Smooth muscle cell (in vitro differentiated cells): ENCODE data around the gene CBFA2T3. TPM values are rescaled to one million over a fixed set of nuclear protein-coding genes. Genes with fewer than 3 reads are reported as not detected.

Source experiments
- DNase-seq: peaks from one replicate; lab custom pipeline; 2025; ENCODE audit not compliant: unreplicated experiment; lab: John Stamatoyannopoulos, UW
- H2AFZ ChIP-seq: fragments of 200-600 bp; sonication (generic); 2 replicates; pipeline ENCODE4 v1.6.0; 2016; ENCODE audit warnings: antibody characterized with exemption, low read depth, mild to moderate bottlenecking
- H3F3A ChIP-seq: fragments of 200-600 bp; sonication (generic); 2 replicates; pipeline ENCODE4 v1.6.0; 2017; ENCODE audit warnings: antibody characterized with exemption, low read depth
- H3K27ac ChIP-seq: fragments of 200-600 bp; sonication (generic); 2 replicates; pipeline ENCODE4 v1.5.1; 2016; ENCODE audit warnings: low read depth, mild to moderate bottlenecking
- H3K27me3 ChIP-seq: fragments of 200-600 bp; sonication (generic); 2 replicates; pipeline ENCODE4 v1.6.1; 2016; ENCODE audit warnings: low read depth, mild to moderate bottlenecking
- H3K36me3 ChIP-seq: fragments of 200-600 bp; sonication (generic); 2 replicates; pipeline ENCODE4 v1.5.1; 2016; ENCODE audit warnings: low read depth
- H3K4me1 ChIP-seq: fragments of 200-600 bp; sonication (generic); 2 replicates; pipeline ENCODE4 v1.5.1; 2016; ENCODE audit warnings: low read depth
- H3K4me2 ChIP-seq: fragments of 200-600 bp; sonication (generic); 2 replicates; pipeline ENCODE4 v1.6.0; 2016; ENCODE audit warnings: mild to moderate bottlenecking
- H3K4me3 ChIP-seq: fragments of 200-600 bp; sonication (generic); 2 replicates; pipeline ENCODE4 v1.5.1; 2016; ENCODE audit warnings: mild to moderate bottlenecking
- H3K79me2 ChIP-seq: fragments of 200-600 bp; sonication (generic); 2 replicates; pipeline ENCODE4 v1.6.0; 2016; ENCODE audit warnings: low read depth, mild to moderate bottlenecking
- H3K9ac ChIP-seq: fragments of 200-600 bp; sonication (generic); 2 replicates; pipeline ENCODE4 v1.6.0; 2016; ENCODE audit warnings: low read depth
- H3K9me3 ChIP-seq: fragments of 200-600 bp; sonication (generic); replicated peaks from 2 replicates; pipeline ENCODE4 v1.5.1; 2016; ENCODE audit warnings: low read depth
- H4K20me1 ChIP-seq: fragments of 200-600 bp; sonication (generic); 2 replicates; pipeline ENCODE4 v1.6.0; 2016; ENCODE audit warnings: low read depth
- CTCF ChIP-seq: fragments of 200-600 bp; sonication (generic); IDR thresholded peaks from 2 replicates; pipeline ENCODE4 v1.5.1; 2017; ENCODE audit warnings: borderline replicate concordance, mild to moderate bottlenecking, antibody characterized with exemption; ENCODE audit not compliant: insufficient read depth, poor library complexity, severe bottlenecking
- WGBS: methylation state at CpG from one replicate; pipeline ENCODE4 v1.1.7; 2016; ENCODE audit warnings: low lambda C conversion rate; 5-methylcytosine and 5-hydroxymethylcytosine counted together
- polyA plus RNA-seq: library from polyadenylated mRNA; unstranded; fragments of >200 nt; fragmentation: Nextera tagmentation; extraction: Ambion mirVana; gene quantifications from 2 replicates; pipeline ENCODE4 v1.2.1, GENCODE V29; 2016
- total RNA-seq: library from RNA; depleted of rRNA; stranded (reverse); fragments of >200 nt; gene quantifications from 2 replicates; pipeline ENCODE4 v1.2.3, GENCODE V29; 2014

The CBFA2T3 gene
- total and polyA plus RNA-seq, 2 experiments from 2014 or later: 0.25 TPM; not detected in 1

- Histone ChIP-seq H3K79me2 (no peaks in the 10 kb centered on the region), H3K36me3 (no peaks in the 10 kb centered on the region), H3K4me3 (no peak overlapping the region), H4K20me1 (no peaks in the 10 kb centered on the region), H3K4me2 (no peak overlapping the region), H3K27ac (no peak overlapping the region), H3K27me3 (no peaks in the 10 kb centered on the region), H3F3A (no peaks in the 10 kb centered on the region), H3K9ac (no peak overlapping the region), H3K4me1 (no peaks in the 10 kb centered on the region), H3K9me3 (no peaks in the 10 kb centered on the region), H2AFZ (no peak overlapping the region)
- TF ChIP-seq CTCF: no peak
- 94% methylated on average over 20 of the region's 23 CpGs for WGBS
- DNase-seq: no peak
These were observed 515 bp downstream of the CBFA2T3 start for GRCh38 chr16:88976366-88977017.

GRCh38 chr16:88975511-88976061 is 1.4 kb downstream of the CBFA2T3 start:
- 93% methylated on average over 25 of the region's 25 CpGs for WGBS

GRCh38 chr16:88974916-88975215 is 2.1 kb downstream of the CBFA2T3 start:
- Histone ChIP-seq H3K4me3 (no peak overlapping the region), H3K4me1 (no peaks in the 10 kb centered on the region), H3K27me3 (no peaks in the 10 kb centered on the region), H3K4me2 (no peak overlapping the region), H3K27ac (no peak overlapping the region), H3K36me3 (no peaks in the 10 kb centered on the region), H3K9ac (no peak overlapping the region), H4K20me1 (no peaks in the 10 kb centered on the region), H3F3A (no peaks in the 10 kb centered on the region), H2AFZ (no peak overlapping the region), H3K9me3 (no peaks in the 10 kb centered on the region), H3K79me2 (no peaks in the 10 kb centered on the region)
- 88% methylated on average over 3 of the region's 3 CpGs for WGBS
- no peak for TF ChIP-seq CTCF
- DNase-seq: no peak

More at GRCh38 chr16:88975511-88976061, 1.4 kb downstream of the CBFA2T3 start:
- no peak for TF ChIP-seq CTCF
- Histone ChIP-seq H3K9me3 (no peaks in the 10 kb centered on the region), H4K20me1 (no peaks in the 10 kb centered on the region), H3K4me3 (no peak overlapping the region), H2AFZ (no peak overlapping the region), H3K4me1 (no peaks in the 10 kb centered on the region), H3K9ac (no peak overlapping the region), H3K79me2 (no peaks in the 10 kb centered on the region), H3K27me3 (no peaks in the 10 kb centered on the region), H3K27ac (no peak overlapping the region), H3F3A (no peaks in the 10 kb centered on the region), H3K4me2 (no peak overlapping the region), H3K36me3 (no peaks in the 10 kb centered on the region)
- no peak for DNase-seq
